ENCODE results near the gene NFYC.
A peak's percentile ranks its signal among the peaks of the same experiment; 100 is the strongest.
"Not testable (repeated sequence)": the region's sequence is repeated elsewhere in the genome, so short reads cannot be mapped to it uniquely, and the experiment has no call there.

Gene NFYC

DNA sequence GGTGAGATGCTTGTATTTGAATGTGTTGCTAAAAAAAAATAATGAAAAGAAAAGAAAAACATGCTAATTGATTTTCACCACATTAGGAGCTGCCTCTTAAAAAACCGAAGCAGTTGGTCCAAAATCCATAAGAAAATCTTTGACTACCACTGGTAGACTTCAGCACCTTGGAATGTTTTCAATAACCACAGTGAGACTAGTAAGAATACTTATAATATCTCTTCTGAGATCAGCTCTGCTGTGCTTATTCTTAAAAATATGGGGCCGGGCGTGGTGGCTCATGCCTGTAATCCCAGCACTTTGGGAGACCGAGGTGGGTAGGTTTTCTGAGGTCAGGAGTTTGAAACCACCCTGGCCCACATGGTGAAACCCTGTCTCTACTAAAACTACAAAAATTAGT is 15.1 kb downstream of the NFYC start:
- DNase-seq (ENCODE audit: low read depth in 2 of 2) = no peak

- no peak for DNase-seq (ENCODE audit: low read depth in 2 of 2)
Measured at GRCh38 chr1:40708750-40709099, 17.2 kb downstream of the NFYC start.

DNA sequence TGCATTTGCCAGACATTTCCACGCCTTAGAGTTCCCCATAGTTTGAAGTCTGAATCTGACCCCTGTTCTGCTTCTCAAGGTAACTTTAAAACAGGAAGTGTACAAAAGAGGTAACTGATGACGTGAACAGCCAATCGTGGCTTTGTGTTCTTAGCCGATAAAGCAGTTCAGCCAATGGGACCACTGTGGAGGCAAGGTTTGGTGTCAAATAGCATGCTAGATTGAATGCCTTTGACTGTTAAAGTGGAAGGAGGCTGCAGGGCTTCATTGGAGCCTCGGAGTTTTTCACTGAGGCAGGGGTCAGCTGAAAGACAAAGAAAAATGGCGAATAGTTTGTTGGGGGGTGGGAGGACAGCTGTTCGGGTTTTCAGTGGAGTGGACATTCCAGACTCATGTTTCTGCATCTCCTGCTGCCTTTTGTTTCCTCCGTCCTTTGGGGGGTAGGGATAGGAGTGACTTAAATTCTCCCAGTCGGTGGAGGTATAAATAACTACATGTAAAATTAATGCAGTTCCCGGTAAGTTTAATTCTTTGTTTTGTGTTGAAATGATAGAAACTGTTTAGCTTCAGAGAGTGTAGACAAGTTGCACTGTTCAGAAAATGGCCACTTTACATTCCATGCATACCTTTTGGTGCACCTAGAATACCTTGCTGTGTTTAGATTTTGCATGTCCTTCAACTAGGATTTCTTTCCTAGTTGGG is 17.7 kb downstream of the NFYC start:
- peak; percentile 14 to 51 for DNase-seq (ENCODE audit: low read depth in 2 of 2)

DNA sequence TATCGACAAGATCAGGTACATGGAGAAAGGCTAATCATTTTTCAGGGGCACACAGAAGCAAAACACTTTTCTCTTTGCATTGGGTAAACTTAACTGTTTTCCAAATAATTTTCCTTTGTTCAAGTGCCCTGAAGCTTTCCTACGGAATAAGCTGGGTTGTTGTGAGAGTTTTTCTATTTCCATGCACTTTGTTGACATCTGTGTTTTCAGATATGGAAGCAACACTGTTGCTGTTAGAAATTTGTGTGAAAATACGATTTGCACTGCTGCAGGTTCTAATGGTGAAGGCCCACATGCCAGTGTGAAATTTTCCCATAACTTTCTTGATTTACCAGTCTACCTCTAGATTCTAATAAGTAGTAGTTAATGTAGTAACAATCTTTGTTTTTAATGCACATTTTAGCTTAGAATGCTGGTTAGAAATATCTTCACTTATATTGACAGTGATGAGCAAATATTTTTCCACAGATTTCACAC is 18.3 kb downstream of the NFYC start:
- DNase-seq (ENCODE audit: low read depth in 2 of 2) = no peak

GRCh38 chr1:40710581-40711315 is 19.2 kb downstream of the NFYC start:
- DNase-seq (ENCODE audit: low read depth in 2 of 2) = no peak

GRCh38 chr1:40711465-40712404 is 20.2 kb downstream of the NFYC start:
- DNase-seq (ENCODE audit: low read depth in 2 of 2) = no peak

- no peak for DNase-seq (ENCODE audit: low read depth in 2 of 2)
Measured at GRCh38 chr1:40712405-40712944, 21.0 kb downstream of the NFYC start.

- DNase-seq (ENCODE audit: low read depth in 2 of 2) = no peak
Measured at GRCh38 chr1:40712997-40713396, 21.5 kb downstream of the NFYC start.

- DNase-seq (ENCODE audit: low read depth in 2 of 2) = no peak
Measured at GRCh38 chr1:40715491-40716059, 24.1 kb downstream of the NFYC start.

GRCh38 chr1:40717065-40717464 is 25.6 kb downstream of the NFYC start:
- DNase-seq (ENCODE audit: low read depth in 2 of 2) = no peak

- DNase-seq (ENCODE audit: low read depth in 2 of 2) = no peak
Measured at GRCh38 chr1:40717955-40718354, 26.5 kb downstream of the NFYC start.

DNA sequence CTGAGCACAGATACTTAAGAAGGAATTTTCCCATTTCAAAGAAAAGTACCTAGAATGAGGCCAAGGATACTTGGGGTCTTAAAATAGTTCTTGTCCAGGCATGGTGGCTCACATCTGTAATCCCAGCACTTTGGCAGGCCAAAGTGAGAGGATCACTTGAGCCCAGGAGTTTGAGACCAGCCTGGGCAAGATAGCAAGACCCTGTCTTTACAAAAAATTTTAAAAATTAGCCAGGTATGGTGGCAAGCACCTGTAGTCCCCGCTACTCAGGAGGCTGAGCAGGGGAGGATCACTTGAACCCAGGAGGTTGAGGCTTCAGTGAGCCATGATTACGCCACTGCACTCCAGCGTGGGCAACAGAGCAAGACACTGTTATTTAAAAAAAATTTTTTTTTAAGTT is 29.0 kb downstream of the NFYC start:
- no peak for DNase-seq (ENCODE audit: low read depth in 2 of 2)

DNA sequence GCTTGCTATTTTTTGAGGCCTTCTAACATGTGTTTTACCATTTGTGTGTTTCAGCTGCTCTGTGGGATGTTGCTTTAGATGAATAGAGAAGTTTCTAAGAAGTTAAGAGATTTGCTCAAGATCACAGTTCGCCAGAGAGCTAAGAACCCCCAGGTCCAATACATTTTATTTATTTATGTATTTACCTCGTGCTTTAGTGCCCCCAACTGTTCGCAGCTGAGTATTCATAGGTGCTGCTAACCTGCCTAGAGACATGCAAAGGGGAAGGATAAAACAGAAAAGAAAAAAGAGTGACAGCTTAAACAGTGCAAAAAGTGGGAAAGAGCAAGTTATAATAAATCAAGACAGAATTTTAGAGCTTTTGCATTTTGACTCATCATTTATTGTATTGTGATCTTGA is 31.1 kb downstream of the NFYC start:
- no peak for DNase-seq (ENCODE audit: low read depth in 2 of 2)

GRCh38 chr1:40723196-40723955 is 31.9 kb downstream of the NFYC start:
- no peak for DNase-seq (ENCODE audit: low read depth in 2 of 2)

- DNase-seq (ENCODE audit: low read depth in 2 of 2) = not testable (repeated sequence)
Measured at GRCh38 chr1:40727662-40728061, 36.2 kb downstream of the NFYC start.

DNA sequence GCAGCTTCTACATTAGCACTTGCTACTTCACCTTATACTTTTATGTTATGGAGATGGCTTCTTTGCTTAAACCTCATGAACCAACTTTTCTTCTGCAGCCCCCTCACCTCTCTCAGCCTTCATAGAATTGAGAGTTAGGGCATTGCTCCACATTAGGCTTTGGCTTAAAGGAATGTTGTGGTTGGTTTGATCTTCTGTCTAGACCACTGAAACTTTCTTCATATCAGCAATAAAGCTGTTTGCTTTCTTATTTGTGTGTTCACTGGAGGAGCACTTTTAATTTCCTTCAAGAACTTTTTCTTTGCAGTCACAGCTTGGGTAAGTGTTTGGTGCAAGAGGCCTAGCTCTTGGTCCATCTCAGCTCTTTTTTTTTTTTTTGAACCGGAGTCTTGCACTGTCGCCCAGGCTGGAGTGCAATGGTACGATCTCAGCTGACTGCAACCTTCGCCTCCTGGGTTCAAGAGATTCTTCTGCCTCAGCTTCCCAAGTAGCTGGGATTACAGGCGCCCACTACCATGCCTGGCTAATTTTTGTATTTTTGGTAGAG is 37.9 kb downstream of the NFYC start:
- DNase-seq (ENCODE audit: low read depth in 2 of 2) = not testable (repeated sequence)

DNA sequence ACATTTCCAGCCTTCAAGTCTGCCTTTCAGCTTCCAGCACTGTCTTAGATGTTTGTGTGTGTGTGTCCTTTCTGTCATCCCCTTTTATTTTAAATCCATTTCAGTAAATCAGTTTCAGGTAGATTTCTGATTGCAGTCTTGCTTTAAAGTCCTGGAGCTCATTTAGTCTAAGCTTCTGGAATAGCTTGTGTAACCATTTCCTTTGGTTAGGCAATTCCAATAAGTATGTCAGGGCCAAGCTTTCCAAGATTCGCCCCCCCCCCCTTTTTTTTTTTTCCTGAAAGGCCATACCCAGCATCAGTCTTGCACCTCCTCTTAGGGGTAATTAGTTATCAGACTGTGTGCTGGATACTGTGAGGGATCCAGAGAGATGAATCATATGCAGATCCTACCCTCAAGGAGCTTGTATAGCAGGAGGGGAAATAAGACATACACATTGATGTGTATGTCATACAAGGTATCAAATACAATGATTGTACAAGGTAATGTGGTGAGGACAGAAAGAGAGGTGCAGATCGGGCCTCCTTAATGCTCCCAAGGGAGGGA is 41.3 kb downstream of the NFYC start:
- DNase-seq (ENCODE audit: low read depth in 2 of 2) = no peak

GRCh38 chr1:40734882-40735628 is 43.6 kb downstream of the NFYC start:
- no peak for DNase-seq (ENCODE audit: low read depth in 2 of 2)

DNA sequence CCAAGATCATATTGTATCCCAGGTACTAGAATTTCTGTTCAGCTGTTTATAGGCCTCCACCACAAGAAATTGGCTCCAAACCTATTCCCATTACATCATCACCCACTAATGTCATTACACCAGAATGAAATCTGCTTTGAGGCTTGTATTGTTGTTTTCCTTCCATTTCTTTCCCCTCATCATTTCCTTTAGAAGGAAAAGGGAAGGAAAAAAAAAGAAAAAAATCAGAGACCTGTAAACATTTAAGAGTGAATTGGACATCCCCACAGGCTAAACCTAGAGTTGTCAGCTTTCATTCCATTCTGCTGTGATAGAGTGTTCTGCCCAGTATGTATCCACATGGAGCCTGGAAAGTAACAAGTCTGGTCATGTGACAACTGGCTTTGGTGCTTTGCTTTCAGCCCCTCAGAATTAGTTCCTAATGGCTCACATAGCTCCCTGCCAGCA is 44.6 kb downstream of the NFYC start:
- DNase-seq (ENCODE audit: low read depth in 2 of 2) = no peak
